CD4-positive, alpha-beta T cell treated with Interleukin-15 for 1 hour (primary cell): Measurements from ENCODE around the gene ALKBH3.

ENCODE experiments used
- DNase-seq: peaks from one replicate; pipeline ENCODE4 v3.0.0-alpha.2; 2020

ALKBH3 gene

DNA sequence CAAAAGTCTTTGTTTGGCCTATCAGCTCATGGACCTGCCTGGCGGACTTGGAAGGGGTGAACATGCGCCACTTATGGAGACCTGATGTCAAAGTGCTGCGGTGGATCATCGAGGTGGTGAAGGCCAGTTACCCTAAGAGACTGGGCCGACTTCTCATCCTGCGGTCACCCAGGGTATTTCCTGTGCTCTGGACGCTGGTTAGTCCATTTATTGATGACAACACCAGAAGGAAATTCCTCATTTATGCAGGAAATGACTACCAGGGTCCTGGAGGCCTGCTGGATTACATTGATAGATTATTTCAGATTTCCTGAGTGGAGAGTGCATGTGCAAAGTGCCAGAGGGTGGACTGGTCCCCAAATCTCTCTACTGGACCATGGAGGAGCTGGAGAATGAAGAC, 17.9 kb downstream of the ALKBH3 start:
- no peak for DNase-seq

GRCh38 chr11:43899094-43899493, 18.5 kb downstream of the ALKBH3 start:
- DNase-seq: no peak

GRCh38 chr11:43901551-43901950, 20.9 kb downstream of the ALKBH3 start:
- DNase-seq: no peak

GRCh38 chr11:43903078-43903477, 22.4 kb downstream of the ALKBH3 start:
- no peak for DNase-seq

DNA sequence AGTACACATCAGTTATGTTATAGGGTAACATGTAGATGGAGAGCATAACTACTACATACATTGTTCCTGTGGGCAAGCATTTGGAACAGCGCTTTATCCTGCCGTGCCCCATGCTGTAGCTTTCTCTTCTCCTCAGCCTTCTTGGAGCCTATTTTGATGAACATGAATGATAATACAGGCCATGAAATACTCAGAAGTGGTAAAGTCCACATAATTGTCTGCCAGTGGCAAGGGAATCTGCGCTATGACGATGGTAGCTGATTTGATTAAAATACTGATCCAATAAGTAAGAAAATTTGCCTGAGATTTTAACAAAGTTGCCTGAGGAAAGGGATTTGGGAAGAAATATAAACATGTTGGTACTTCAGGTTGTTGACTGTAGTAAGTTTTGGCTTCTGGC, 23.3 kb downstream of the ALKBH3 start:
- DNase-seq: no peak

DNA sequence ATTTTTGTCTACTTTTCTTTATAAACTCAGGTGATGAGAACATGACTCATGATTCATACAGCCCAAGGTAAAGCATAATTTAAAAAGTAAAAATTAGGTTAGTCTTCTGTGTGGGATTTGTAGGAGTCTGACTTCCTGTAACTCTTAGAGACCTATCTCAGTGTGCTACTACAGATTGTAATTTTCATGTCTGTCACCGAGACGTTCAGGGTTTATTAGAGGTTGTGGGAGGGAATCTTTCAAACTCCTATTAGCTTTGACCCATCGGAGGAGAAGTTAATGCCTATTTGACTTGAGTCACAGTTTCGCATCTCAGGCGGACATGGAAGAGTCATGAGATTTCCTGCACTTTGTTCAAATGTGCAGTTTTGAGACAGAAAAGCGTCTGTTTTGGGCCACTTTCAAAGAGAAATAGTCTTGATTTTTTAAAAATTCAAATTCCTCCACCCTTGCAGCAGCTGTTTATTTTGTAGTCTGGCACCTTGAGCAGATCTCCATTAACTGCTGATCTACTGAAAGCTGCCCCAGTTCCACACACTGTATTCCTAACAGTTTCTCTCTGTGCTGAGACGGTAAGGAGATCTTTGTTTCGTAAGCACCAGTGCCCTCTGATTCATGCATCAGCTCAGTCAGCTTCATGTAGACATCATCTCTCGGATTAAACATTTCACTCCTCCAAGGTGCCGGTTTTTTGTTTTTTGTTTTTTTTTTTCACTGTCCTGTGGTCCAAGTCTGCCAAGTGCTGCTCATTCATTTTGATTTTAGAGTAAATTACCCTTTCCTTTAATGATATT, 24.3 kb downstream of the ALKBH3 start:
- DNase-seq: no peak

DNA sequence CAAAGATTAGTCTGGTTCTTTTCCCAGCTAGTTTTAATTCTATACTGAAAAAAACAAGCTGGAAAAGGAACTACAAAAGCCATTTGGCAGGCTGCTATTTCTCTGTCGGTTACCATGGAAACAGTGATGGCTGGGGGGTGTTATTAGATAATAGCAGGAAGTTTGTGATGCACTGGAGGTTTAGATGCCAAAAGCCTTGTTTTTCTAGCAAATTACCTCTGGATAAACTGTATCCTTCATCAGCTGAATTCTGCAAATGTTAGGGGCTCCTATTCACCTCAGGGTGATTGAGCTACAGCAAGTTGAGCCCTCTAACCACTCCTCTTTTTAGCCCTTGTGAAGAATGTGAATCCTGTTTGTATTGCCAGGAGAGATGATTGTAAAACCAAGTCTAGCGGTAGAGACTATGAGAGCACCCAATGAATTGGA, 25.2 kb downstream of the ALKBH3 start:
- no peak for DNase-seq

DNA sequence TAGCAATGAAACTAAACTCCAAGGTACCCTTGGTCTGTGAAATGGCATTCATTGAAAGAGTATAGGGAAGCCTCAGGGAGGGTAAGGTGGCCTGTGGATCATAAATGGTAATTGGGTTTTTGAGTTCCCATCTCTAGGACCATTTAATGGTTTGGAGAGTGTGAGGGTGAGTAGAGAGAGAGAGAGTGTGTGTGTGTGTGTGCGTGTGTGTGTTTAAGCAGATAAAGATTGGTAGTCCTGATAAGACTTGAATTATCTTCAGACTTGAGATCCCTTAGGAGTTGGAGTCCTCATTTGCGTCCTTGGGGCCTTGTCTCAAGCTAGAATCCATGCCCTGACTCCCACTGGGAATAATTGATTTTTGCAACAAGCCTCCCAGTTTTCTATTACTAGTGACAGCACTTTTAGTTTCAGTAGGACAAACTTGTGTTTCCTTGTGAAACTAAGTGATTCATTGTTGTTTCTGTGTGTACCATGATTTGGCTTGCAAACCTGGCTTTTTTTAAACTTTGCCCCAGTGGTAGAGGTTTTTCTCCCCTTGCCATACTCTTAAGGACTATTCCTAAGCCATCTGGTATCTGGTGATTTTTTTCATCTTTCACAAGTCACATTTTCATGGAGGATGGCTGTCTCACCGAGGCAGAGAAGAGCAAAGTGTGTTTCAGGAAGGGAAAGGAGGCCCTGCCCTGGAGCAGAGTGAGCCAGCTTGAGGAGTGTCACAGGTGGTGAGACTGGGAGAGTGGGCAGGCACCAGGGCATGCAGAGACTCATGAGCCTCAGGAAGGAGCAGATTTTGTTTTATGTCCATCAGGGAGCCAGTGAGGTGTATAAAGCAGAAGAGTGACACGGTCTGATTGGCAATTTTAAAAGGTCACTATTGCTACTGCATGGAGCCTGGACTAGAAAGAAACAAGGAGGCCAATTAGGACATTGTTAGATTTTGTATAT, 26.7 kb downstream of the ALKBH3 start:
- DNase-seq: no peak

GRCh38 chr11:43908191-43908590, 27.6 kb downstream of the ALKBH3 start:
- no peak for DNase-seq

DNA sequence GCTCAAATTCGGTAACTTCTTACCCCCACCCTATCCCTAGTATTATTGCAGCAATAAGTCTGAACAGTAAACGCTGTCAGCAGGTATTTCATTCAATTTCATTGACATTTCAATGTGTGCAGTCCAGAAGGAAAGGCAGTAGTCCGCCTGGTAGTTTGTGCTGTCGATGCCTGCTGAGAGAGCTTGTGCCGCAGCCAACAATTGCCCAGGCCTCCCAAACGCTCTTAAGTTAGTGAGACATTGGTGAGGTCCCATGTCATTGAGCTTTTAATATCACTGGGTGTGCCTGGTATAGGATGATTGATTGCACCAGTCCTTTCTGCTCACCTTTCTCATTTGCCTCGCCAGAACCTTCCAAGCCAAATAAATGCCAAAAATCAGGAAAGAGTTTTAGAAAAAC, 28.1 kb downstream of the ALKBH3 start:
- no peak for DNase-seq

DNA sequence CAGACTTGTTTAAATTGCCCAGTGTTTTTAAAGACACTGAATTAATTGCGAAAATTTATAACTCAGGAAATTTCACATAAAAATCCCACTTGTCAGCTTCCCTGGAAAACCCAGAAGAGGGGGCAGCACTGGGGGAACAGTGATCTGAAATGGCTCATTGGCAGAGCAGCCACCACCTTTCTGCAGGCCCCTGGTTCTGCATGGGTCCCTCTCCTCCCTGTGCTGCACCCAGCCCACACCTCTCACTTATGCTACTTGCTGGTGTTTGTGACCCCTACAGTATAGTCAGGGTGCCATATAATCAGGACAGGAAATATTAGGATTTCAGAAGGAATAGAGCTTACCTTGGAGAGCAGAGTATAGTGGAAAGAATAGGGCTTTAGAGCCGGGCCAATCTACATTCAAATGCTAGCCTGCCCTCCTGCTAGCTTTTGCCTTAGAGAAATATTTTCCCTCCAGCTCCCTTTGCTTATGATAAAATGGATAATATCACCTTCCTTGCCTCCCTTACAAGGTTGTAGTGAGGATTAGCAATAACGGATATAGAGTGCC, 33.3 kb downstream of the ALKBH3 start:
- no peak for DNase-seq

GRCh38 chr11:43914466-43914865, 33.8 kb downstream of the ALKBH3 start:
- DNase-seq: no peak

DNA sequence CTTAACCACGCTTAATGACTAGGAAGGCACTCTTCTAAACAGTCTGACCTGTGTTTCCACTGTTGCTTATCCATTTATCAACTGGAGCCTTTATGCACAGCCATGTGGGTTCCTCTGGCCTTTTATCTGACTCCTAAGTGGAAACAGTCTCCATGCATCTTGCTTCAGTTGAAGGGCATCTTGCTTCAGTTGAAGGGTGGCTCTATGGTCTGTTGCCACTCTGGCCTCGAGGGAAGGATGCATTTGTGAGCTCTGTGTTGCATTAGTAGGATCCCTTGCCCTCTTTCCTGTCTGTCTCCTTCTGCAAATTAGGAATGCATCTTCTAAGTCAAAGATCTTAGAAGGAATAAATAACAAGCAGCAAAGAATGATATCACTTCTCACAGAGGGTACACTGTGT, 36.0 kb downstream of the ALKBH3 start:
- no peak for DNase-seq

DNA sequence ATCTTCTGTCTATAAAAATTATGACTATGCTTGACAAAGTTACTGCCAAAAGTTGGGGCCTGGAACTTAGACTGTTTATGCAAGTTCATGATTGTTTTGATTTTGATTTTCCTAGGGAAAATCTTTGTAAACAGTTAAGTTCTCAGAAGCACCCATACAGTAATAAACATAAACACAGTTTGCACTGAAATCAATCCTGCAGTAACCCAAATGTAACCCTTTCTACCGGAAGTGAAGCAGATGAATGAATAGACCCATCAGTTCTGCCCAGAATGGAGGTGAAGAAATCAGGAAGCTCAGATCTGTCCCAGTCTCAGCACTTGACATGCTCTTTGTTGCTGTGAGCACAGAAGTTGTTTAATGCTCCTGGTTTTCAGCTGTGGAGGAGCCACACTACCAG, 37.2 kb downstream of the ALKBH3 start:
- no peak for DNase-seq

DNA sequence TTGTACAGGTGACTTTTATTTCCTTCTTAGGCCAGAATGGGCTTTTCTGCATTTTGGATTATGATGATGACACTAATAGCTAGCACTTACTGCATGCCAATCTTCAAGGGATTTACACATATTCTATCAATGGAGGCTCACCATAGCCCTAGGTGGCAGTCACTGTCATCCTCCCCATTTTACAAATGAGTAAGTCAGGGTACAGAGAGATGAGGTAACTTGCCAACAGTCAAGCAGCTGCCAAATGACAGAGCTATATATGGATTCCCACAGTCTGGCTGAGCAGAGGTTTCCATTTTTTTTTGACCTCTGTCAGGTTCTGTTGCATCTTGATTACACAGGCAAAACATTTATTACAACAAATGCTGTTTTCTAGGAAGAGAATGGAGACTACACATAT, 38.0 kb downstream of the ALKBH3 start:
- no peak for DNase-seq

- DNase-seq: no peak
Measured at GRCh38 chr11:43919852-43920597, 39.4 kb downstream of the ALKBH3 start.

GRCh38 chr11:43920598-43921419, 40.2 kb downstream of the ALKBH3 start:
- no peak for DNase-seq

DNA sequence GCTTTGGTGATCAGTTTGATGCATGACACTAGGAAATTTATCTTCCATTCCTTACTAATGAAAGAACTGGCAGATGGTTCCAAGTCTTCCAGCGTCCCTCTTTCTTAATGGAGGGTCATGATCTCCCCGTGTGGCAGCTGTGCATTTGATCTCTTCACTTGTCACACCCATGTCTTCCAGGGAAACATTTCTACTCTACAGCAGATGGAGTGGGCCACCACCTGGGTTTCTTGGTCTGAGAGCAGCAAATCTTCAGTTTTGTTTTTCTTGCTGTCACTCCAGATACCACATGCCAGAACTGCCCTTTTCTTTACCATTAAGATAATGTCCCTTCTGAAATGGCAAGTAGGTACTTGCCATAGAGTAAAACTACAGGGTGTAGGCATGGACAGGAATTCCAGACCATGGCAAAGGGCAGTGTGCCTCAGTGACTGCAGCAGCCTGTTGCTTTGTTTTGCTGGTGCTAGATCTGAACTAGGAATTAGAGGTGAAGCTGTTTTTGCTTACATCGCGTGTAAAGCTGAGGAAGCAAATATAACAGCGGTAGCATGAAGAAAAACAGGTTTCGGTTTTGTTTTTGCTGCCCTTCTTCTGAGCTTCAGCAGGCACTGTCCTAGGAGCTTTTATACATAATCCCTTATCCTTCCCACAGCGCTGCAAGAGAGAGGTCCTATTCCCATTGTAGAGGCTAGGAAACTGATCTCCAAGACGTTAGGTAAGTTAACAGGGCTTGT, 41.1 kb downstream of the ALKBH3 start:
- no peak for DNase-seq

DNA sequence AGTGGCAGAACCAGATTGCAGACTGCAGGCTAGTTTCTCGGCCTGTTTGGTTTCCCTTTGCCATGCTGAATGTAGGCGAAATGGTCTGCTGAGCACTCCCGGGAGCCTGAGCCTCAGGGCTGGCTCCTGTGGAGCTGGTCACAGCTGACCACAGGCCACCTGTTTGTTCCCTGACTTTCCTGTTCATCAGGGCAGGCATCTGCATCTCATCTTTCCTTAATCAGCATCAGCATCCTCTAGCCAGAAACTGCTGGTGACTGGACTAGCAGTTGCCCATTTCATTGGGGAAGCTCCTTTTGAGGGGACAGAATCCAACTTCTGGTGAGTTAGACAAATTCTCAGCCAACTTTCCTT, 41.6 kb downstream of the ALKBH3 start:
- DNase-seq: no peak

DNA sequence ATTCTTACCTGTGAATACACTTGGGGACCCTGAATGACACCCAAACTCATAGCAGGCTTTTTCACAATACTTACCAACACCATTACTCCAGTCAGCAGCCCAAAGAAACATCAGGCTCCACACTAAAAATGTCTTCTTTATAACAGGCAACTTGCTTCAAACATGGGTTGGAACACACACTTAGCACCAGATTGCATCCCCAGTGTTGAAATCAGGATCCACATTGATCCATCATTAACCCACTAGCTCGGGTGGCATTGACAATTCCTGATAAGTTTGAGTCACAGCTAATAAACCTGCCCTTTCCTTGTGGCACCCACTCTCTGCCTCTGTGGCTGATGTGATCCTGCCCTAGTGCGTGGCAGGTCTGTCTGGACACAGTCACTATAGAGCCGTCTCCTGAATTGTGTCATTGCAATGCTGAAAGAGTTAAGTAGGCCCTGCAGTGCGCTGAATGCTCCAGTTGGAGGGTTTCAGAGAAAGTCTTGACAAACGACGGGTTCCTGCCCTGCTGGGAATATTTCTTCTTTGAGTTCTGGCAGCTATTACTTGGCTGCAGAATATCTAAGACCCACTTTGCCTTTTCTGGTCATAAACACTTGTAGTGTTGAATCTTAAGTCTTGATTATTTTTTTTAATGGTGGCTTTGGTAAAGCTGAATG, 42.2 kb downstream of the ALKBH3 start:
- no peak for DNase-seq
